IMR-90 (cell line): Measurements from ENCODE around the gene FLT3.

Experiments used
- CEBPB ChIP-seq: IDR thresholded peaks from 2 replicates; pipeline ENCODE4 v1.6.1; 2012; ENCODE audit warnings: low read depth, low read length, improper control_type of control experiment
- MXI1 ChIP-seq: IDR thresholded peaks from 2 replicates; pipeline ENCODE4 v1.6.1; 2012; ENCODE audit warnings: low read depth, mild to moderate bottlenecking, low read length, moderate library complexity, borderline replicate concordance
- POLR2A ChIP-seq: IDR thresholded peaks from 2 replicates; pipeline ENCODE4 v1.6.1; 2012; ENCODE audit warnings: mild to moderate bottlenecking, low read depth, low read length
- RFX5 ChIP-seq: IDR thresholded peaks from 2 replicates; pipeline ENCODE4 v1.8.0; 2012; ENCODE audit warnings: low read depth, mild to moderate bottlenecking, low read length, moderate library complexity
- SMC3 ChIP-seq: fragments of 150-350 bp; IDR thresholded peaks from 2 replicates; pipeline ENCODE4 v1.6.1; 2016; ENCODE audit warnings: low read depth, mild to moderate bottlenecking, antibody characterized with exemption, low read length, moderate library complexity
- TF ChIP-seq, protein P1 (sequence below): conservative IDR thresholded peaks from 2 replicates; pipeline ENCODE4 v1.5.1; 2012; ENCODE audit warnings: mild to moderate bottlenecking, low read depth, low read length, improper control_type of control experiment

DNA sequence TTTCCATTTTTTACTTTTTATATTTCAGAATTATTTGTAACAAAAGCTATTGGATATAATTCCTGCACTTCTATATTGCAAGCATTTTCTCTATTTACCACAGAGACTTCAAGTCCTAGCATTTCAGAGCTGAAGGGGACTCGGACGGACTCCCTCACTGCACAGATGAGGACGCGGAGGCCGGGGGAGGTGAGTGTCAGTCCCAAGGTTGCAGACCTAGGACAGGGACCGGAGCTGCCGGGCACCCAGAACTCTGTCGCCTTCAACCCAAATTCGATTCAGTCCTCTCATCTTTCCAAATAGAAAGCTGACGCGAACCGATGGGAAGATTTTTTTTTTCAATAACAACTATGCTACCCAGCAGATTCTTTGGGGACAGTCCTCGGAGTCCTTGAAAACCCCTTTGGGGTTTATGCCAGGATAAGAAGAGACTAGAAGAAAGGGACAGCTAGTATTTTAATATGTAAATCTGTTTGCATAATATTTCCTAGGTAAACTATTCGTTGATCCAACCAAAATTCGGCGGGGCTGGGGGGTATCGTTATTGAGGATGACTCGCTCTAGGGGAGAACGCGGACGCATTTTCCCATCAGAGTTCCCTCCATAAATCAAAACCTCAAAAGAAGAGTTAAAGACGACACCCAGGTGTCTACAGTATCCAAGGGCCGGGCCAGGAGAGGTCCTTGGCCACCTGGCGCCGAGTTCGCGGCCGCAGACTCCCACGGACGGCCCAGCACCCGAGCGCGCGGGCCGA lies 803 bp downstream of the FLT3 start:
- TF ChIP-seq, protein P1, sequence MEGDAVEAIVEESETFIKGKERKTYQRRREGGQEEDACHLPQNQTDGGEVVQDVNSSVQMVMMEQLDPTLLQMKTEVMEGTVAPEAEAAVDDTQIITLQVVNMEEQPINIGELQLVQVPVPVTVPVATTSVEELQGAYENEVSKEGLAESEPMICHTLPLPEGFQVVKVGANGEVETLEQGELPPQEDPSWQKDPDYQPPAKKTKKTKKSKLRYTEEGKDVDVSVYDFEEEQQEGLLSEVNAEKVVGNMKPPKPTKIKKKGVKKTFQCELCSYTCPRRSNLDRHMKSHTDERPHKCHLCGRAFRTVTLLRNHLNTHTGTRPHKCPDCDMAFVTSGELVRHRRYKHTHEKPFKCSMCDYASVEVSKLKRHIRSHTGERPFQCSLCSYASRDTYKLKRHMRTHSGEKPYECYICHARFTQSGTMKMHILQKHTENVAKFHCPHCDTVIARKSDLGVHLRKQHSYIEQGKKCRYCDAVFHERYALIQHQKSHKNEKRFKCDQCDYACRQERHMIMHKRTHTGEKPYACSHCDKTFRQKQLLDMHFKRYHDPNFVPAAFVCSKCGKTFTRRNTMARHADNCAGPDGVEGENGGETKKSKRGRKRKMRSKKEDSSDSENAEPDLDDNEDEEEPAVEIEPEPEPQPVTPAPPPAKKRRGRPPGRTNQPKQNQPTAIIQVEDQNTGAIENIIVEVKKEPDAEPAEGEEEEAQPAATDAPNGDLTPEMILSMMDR: no peak
- TF ChIP-seq MXI1 (no peak), RFX5 (no peak), SMC3 (no peak), CEBPB (no peak), POLR2A (no peak)
